Stimulated activated CD4-positive, alpha-beta T cell treated with anti-CD3 and anti-CD28 coated beads, Interleukin-15, amount 100 ng/mL, for 1 hour (primary cell): ENCODE results near the gene LCN1.
"Not testable (repeated sequence)": the region's sequence is repeated elsewhere in the genome, so short reads cannot be mapped to it uniquely, and the experiment has no call there.

Experiments
- DNase-seq, 2 donors: peaks; one replicate each; pipeline ENCODE4 v3.0.0-alpha.2; 2020; ENCODE audit warnings: low read depth in 1 of 2, low spot score in 1 of 2

Gene LCN1

DNA sequence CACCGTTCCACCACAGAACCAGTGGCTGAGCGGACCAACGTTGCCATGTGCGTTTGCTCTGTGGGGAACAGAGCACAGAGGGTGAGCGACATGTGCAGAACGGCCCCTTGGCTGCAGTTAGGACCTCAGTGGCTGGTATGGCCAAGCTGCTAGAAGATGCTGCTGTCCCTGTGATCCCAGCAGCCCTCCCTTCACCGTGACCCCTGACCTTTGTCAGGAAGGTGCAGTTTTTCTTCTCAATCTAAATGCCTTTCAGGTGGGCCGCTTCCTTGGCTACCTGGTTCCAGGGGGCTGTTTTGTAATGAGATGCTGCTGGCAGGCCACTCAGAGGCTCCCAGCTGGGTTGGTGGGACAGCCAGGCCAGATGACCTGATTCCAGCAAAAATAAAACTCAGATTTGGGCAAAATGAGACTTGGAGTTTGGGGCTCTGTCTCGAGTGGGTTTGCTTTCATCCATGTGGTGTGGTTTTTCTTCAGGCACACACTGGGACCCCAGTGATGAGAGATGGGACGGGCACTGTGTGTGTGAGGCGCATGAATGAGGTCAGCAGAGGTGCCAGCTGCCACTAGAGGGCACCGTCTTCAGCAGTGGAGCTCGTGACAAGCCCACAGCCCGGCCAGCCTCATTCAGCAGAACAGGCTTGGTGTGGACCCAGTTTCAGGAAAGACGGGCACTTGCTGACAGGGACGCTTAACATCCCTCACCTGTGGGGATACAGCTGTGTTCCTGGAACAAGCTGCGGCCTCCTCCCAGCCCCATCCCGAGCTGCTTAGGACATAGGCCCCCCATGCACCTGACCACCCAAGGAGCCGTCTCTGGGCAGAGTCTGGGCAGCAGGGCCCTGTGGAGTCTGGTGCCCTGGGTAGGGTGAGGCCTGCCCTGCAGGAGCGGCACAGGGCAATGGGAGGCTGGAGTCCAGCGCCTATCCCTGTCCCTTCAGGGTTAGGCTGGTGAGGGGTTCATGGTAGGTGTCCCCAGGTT lies 16.7 kb upstream of the LCN1 start:
- DNase-seq: peak; percentile 28 to 41

DNA sequence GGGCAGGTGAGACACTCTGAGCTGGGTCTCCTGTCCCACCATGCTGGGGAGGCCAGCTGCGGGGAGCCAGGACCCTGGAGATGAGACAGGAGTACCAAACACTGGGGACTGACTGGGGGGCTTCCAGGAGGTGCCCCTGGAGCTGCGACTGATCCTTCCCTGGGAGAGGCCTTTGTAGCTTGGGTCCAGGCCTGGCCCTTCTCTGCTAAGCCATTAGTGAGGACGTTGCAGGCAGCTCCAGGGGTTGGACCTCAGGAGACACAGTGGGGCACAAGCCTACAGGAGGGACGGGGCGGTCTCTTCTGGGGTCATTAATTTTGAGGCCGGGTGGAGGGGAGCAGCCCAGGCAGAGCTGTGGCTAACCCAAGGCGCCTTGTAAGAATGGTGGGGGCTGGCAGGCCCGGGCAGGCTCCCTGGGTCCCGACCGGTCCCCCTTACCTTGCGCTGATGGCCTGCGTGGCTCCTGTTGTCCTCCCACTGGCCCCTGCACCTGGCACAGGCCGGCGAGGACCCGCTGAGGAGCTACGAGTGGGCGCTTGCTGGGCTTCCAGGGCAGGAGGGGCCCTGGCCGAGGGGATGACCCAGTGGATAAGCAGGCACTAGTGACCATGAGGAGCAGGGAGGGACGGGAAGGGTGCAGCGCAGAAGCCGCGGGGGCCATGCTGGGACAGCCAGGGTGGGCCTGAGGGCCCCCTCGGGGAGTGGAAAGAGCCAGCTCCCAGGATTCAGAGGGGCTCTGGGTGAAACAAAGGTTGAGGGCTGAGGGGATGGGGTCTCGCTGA lies 15.6 kb upstream of the LCN1 start:
- no peak for DNase-seq

DNA sequence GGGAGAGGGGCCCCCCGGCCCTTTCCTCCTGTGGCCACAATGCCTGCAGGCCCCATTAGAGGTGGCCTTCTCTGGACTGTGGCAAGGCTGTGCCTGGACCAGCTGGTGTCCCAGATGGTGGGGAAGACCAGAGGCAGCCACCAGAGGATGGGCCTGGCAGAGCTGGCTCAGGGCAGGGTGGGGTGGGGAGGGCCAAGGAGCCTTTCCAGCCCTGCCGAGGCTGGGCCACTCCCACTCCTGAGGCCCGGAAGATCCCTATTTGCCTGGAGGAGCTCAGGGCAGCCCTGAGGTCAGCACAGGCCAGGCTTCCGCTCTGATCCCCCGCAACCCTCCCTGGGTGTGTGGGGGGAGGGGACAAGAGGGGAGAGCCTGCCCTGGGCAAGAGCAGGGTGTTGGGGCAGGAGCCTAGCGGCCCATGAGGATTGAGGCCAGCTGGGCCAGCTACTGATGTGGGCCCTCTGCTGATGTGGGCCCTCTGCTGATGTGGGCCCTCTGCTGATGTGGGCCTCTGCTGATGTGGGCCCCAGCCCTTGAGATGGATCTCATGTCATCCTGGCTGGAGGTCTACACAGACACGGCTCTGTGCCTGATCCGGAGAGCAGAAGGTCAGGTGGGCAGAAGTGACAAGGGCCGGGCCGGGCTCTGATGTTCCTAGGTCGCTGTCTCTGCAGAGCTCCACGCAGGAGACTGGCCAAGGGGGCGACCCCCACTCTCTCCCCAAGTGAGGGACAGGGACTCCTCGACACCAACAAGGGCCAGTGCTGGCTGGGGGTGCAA lies 14.7 kb upstream of the LCN1 start:
- no peak for DNase-seq

DNA sequence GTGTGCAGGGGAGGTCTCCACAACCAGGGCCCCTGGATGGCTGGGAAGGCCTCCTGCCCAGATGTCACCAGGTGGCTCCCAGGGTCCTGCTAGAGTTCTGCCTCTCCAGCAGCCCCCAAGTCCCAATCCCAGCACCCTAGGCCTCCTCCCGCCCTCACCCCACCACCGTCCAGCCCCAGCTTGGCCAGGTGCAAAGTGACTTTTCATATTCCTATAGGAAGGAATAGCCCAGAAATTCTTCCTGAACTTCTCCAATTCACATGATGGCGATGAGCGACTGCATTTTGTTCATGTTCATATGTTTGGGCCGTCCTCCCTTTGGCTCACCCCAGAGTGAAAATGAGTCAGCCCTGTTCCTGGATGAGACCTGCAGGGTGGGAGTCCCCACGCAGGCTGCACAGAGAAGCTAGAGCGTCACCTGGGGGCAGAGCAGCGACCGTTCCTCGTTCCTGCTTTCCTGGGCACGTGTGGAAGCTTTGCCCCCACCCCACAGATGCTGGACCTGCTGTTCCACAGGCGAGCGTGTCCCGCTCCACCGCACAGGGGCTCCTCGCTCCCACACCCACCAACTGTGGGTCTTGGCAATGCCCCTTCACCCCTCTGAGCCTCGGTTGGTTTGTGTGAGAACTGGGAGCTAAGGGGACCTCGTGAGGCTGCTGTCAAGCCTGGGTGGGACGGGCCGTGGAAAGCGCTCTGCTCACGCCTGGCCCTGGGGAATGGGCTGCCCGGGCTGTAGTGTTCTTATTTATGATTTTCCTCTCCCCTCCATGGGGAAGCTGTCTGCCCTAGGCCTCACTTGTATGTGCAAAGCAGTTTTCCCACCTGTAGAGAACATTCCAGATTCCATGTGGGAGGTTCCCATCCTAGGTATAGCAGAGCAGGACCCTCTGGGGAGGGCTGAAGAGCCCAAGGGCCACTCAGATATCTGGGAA lies 13.9 kb upstream of the LCN1 start:
- DNase-seq: no peak

DNA sequence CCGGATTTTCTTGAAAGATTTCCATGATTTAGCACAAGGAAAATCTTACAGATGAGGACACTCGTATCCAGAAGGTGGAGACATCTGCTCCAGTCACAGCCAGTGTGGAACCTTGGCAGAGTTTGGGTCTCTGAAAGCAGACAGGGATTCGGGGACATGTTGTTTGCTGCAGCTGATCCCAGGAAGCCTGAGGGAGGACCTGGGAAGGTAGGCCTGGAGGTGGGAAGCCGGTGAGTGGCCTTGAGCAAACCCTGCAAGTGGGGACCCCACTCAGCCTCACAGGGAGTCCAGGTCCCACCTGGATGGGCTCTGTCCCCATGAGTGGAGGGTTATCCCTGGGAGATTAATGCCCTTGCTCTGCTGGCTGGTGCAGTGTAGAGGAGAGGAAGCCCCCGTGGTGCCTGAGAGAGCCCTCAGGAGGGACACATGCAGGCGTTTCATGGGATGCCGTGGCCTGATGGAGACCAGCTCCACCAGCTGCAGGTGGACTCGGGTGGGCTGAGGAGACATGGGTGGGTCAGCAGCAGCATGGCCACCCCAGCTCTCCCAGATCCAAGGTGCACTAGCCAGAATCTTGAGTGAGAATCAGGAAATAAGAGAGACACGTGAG lies 12.9 kb upstream of the LCN1 start:
- no peak for DNase-seq

DNA sequence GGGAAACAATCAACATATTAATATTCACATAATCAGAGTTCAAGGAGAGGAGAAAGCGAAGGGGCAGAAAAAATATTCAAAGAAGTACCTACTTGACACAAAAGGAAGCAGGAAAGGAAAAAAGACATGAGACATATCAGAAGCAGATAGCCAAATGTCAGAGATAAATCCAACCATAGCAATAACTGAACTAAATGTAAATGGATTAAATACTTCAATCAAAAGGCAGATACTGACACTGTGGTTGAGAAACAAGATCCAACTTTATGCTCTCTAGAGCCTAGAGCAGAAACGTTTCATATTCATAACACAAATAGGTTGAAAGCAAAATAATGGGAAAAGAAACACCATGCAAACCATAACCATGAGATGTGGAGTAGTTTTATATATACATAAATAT lies 11.8 kb upstream of the LCN1 start:
- DNase-seq: no peak

DNA sequence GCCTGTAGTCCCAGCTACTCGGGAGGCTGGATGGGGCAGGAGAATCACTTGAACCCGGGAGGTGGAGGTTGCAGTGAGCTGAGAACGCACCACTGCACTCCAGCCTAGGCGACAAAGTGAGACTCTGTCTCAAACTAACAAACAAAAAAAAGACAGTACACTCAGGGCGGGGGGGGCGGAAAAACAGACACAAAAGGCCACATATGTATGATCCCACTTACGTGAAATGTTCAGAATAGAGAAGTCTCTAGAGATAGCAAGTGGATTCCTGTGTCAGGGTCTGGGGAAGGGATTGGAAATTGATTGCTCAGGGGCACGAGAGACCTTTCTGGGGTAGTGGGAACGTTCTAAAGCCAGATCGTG lies 9.0 kb upstream of the LCN1 start:
- DNase-seq: no peak

DNA sequence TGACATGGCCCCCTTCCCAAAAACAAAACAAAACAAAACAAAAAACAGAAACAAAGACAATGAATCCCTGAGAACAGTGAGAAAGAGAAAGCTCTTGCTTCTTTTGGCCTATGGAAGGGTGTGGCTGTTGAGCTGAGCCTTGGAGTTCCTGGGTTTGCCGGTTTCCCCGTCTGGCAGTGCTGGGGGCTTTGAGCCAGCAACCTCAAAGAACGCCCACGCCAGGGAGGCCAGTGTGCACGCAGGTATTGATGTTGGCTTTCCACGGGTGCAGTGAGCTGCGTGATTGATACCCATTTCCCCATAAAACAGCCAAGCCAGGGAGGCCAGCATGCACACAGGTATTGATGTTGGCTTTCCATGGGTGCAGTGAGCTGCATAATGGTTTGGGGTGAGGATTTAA lies 8.3 kb upstream of the LCN1 start:
- no peak for DNase-seq

DNA sequence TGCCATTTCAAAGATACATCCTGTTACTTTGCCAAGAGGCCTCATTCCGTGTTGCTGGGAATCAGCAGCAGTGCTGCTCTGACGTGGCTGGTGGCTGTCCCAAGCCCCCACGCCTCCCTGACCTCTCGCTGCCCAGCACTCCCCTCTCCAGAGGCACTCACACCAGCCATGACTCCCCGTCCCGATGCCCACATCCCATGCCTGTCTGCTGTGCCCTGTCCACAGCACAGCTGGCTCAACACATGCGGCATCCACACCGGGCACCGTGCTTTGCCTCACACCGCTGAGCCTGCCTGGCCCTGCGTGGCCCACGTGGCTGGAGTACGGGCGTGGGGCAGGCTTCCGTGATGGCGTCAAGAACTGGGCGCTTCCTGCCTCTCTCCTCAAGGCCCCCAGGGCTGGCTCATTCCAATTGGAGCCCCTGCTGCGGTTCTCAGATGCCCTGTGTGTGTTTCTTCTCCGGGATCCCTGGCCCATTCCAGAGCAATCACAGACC lies 7.8 kb upstream of the LCN1 start:
- DNase-seq: no peak

DNA sequence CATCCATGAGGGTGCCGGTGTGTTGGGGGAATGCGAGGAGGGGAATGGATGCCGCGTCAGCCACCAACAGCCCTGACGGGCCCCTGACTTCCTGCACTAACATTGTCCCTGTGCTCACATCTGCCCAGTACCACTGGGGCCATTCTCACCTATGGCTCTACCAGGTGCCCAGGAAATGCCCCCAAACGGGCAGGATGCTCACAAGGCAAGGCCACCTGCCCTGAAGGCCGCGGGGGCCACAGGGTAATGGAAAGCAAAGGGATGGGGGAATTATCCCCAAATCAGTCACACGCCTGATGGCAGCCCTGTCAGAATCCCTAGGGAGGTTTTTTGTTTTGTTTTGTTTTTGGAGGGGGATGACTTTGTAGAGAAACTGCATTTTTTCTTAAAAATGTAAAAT lies 7.3 kb upstream of the LCN1 start:
- not testable (repeated sequence) for DNase-seq

DNA sequence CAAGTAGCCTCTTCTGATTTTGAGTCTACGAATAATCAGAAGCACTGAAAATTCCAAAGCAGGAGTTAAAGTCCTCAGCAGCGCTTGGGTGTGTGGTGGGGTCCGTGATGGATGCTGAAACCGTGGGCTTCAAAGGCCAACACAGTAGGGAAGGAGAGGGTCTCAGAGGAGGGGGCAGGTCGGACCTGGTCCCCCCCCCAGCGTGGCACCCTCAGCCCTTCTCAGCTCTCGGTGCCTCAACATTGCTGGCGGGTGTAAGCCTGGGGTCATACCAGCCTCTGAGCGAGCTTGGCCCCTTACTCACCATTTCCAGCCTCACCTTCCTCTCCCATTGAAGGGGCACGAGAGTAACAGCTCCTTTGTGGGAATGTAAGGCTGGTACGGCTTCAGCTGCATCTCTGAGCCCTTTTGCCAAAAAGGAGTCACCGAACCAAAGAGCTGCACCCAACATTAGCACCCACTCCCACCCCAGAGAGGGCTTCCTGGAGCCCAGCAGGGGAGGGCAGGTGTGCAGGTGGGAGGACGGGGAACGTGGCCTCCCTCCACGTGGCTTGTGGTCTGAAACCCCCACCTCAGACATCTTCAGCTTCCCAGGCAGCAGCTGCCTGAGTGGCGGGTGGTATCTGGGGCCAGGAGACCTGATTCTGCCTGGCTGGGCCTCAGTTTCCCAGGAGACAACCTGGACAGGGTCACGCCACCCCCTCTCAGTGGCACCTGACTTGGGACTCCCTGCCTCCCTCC lies 6.7 kb upstream of the LCN1 start:
- DNase-seq: no peak

DNA sequence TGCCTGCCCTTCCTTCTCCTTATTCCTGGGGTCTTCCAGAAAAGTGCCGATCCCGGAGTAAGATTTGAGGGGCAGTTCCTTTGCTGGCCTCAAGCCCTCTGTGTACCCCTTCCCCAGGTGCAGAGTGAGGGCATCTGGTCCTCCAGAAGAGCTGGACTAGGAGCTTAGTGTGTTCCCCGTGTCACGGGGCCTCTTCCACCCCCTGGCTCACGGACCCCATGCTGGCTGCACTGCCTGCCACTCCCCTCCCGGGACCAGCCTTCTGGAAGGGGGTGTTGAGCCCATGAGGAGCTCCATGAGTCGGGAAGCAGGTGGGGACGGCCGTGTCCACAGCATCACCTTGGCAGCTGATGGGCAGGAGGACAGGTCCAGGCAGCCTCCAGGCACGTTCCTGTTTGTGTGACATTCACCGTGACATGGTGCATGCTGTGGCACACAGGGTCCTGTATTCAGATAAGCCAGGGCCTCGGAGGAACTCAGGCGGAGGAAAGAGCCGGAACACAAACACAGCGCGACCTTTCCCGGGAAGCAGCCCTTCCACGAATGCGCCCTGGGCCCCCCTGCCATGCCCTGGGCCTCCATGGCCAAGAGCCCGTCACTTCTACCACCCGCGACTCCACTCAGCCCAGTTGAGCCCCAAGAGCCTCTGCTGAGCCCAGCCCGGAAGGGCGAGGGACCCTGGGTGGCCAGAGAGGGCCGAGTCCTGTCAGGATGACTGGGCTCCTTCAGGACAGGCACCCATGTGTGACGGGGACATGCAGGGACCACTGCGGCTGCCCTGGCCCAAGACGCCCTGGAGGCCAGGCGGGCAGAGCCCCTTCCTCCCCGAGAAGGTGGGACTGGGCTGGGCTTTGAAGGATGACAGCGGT lies 5.9 kb upstream of the LCN1 start:
- DNase-seq: no peak

DNA sequence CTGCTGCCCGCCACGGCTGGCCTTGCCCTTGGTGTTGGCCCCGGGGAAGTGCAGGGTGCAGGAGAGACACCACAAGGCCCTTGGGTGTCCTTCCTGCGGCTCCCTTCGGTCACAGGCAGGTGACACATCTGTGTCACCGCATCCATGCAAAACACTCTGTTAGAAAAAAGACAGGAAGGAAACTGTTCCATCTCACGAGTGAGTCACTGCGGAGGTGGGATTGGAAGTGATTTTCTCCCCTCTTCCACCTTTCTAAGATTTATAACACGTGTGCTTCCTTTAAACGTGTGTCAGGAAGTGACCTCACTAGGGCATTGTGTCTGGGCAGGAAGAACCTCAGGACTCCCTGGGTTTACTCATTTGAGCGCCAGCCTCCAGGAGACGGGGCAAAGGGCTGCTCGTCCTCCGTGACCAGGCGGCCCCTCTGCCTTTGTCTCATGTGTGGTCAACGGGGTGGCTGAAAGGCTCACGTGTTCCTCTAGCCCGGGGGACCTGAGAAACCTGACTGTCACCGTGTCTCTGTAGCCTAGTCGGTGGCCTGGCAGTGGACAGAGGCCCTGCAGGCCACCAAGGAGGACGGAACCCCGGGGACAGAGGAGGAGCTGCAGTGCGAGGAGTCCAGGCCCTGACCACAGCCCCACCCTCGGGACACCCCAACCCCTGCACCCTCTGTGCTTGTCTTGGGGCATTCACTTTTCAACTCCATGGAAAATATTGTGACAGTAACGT lies 4.9 kb upstream of the LCN1 start:
- DNase-seq: no peak

DNA sequence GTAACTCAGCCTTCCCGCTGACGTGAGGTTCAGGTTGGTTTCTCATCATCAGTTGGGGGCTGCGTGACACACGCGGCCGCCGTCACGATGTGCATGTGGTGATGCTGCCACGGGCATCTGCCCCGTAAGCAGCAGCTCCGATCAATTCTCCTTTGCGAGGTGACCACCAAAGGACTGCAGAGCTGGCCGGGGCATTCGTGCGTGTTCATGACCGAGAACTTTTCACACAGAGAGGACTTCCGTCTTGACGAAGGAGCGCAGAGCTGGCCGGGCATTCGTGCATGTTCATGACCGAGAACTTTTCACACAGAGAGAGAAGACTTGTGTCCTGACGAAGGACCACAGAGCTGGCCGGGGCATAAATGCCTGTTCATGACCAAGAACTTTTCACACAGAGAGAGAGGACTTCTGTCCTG lies 3.8 kb upstream of the LCN1 start:
- no peak for DNase-seq

DNA sequence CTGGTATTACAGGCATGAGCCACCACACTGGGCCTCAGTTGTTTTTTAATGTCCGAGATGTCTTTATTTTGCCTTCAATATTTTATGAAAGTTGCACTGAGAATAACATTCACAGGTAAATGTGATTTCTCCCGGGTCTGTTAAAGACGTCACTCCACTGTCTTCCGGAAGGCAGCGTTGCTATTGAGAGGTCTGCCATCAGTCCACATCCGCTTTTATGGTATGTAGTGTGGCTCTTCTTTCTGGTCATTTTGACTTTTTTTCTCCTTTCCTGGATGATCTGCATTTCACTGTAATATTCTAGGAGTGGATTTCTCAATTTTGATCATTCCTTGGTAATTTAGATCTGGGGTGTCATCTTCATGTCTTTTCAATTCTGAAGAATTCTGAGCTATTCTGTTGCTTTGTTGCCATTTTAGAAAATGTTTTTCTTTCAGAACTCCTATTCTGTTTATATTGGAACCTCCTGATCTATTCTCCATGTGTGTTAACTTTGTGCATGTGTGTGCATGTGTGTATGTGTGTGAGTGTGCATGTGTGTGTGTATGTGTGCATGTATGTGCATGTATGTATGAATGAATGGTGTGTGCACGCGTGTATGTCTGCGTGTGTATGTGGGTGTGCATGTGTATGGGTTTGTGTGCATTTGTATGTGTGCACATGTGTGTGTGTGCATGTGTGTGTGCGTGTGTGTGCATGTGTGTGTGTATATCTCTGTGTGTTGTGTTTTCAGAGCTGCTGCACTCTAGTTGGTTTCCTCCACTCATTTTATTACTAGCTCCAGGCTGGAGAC lies 1.9 kb upstream of the LCN1 start:
- no peak for DNase-seq

DNA sequence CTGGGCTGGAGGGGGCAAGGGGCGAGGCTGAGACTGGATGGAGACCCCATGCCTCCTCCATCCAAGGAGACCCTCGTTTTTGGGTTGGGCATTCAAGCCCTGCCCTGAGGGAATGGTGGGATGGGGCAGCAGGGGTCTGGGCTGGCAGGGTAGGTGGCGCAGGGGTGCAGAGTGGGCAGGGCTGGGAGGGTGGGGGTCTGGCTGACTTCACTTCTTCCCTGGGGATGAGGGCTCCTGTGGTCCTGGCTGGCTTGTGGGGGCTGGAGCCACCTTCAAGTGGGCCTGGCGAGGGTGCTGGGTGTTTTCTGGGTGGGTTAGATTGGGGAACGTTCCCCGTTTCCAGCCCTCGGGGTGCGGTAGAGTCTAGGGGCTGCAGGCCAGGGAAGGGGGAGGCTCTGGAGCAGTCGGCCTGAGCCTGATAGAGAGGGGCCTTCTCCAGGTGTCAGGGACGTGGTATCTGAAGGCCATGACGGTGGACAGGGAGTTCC lies 412 bp downstream of the LCN1 start:
- no peak for DNase-seq
